ENCODE results near the gene OOEP.
A peak's percentile ranks its signal among the peaks of the same experiment; 100 is the strongest.

Gene OOEP

GRCh38 chr6:73364549-73364948, 5.1 kb downstream of the OOEP start:
- Histone ChIP-seq H3K36me3 (ENCODE audit: insufficient read depth, low read length) (no peaks in the 10 kb centered on the region), H3K4me1 (ENCODE audit: insufficient read depth, low read length) (peaks cover 8% of the 10 kb centered on the region), H3K4me3 (ENCODE audit: low read length) (no peak overlapping the region), H3K9me3 (ENCODE audit: insufficient read depth, low read depth, low read length) (0 out of 2 replicates have a peak, but pooled peaks cover 4% of the 10 kb centered on the region), H3K27ac (ENCODE audit: low read depth, low read length) (no peak overlapping the region), H3K9ac (ENCODE audit: low read depth, low read length) (no peak overlapping the region), H3K27me3 (ENCODE audit: insufficient read depth, low read length) (no peaks in the 10 kb centered on the region)
- WGBS: 95% methylated on average over 8 of the region's 9 CpGs

- H3K27me3 ChIP-seq (ENCODE audit: insufficient read depth, low read length): no peaks in the 10 kb centered on the region
- no peaks in the 10 kb centered on the region for H3K36me3 ChIP-seq (ENCODE audit: insufficient read depth, low read length)
- no peak overlapping the region for H3K4me3 ChIP-seq (ENCODE audit: low read length)
- 95% methylated on average over 14 of the region's 14 CpGs for WGBS
- no peak overlapping the region for H3K27ac ChIP-seq (ENCODE audit: low read depth, low read length)
- H3K4me1 ChIP-seq (ENCODE audit: insufficient read depth, low read length): peaks cover 8% of the 10 kb centered on the region
- 0 out of 2 replicates have a peak, but pooled peaks cover 4% of the 10 kb centered on the region for H3K9me3 ChIP-seq (ENCODE audit: insufficient read depth, low read depth, low read length)
- no peak overlapping the region for H3K9ac ChIP-seq (ENCODE audit: low read depth, low read length)
Observed at GRCh38 chr6:73364121-73364520, 5.6 kb downstream of the OOEP start.

- Histone ChIP-seq H3K4me3 (ENCODE audit: low read length) (no peak overlapping the region), H3K4me1 (ENCODE audit: insufficient read depth, low read length) (peaks cover 6% of the 10 kb centered on the region), H3K27me3 (ENCODE audit: insufficient read depth, low read length) (no peaks in the 10 kb centered on the region), H3K9ac (ENCODE audit: low read depth, low read length) (no peak overlapping the region), H3K9me3 (ENCODE audit: insufficient read depth, low read depth, low read length) (0 out of 2 replicates have a peak, but pooled peaks cover 4% of the 10 kb centered on the region), H3K36me3 (ENCODE audit: insufficient read depth, low read length) (no peaks in the 10 kb centered on the region), H3K27ac (ENCODE audit: low read depth, low read length) (no peak overlapping the region)
- 95% methylated on average over 23 of the region's 23 CpGs for WGBS
Observed at GRCh38 chr6:73363537-73363875, 6.2 kb downstream of the OOEP start.

- Histone ChIP-seq H3K4me3 (ENCODE audit: low read length) (no peak overlapping the region), H3K36me3 (ENCODE audit: insufficient read depth, low read length) (no peaks in the 10 kb centered on the region), H3K27me3 (ENCODE audit: insufficient read depth, low read length) (no peaks in the 10 kb centered on the region), H3K9ac (ENCODE audit: low read depth, low read length) (no peak overlapping the region), H3K4me1 (ENCODE audit: insufficient read depth, low read length) (peaks cover 2% of the 10 kb centered on the region), H3K9me3 (ENCODE audit: insufficient read depth, low read depth, low read length) (0 out of 2 replicates have a peak, but pooled peaks cover 4% of the 10 kb centered on the region), H3K27ac (ENCODE audit: low read depth, low read length) (no peak overlapping the region)
- 97% methylated on average over 31 of the region's 31 CpGs for WGBS
Observed at GRCh38 chr6:73362869-73363536, 6.7 kb downstream of the OOEP start.

- no peak within 1 kb of the TSS for H3K27ac ChIP-seq (ENCODE audit: low read depth, low read length)
- no peak within 1 kb of the TSS for H3K4me3 ChIP-seq (ENCODE audit: low read length)
- no peaks in the 10 kb centered on the region for H3K36me3 ChIP-seq (ENCODE audit: insufficient read depth, low read length)
- WGBS: 96% methylated on average over 23 of the region's 23 CpGs
- H3K9ac ChIP-seq (ENCODE audit: low read depth, low read length): no peak within 1 kb of the TSS
- 0 out of 2 replicates have a peak, but pooled peaks cover 4% of the 10 kb centered on the region for H3K9me3 ChIP-seq (ENCODE audit: insufficient read depth, low read depth, low read length)
- H3K4me1 ChIP-seq (ENCODE audit: insufficient read depth, low read length): no peaks in the 10 kb centered on the region
- H3K27me3 ChIP-seq (ENCODE audit: insufficient read depth, low read length): no peaks in the 10 kb centered on the region
Observed at GRCh38 chr6:73362358-73362757, 7.3 kb downstream of the OOEP start, which contains the start of gene KHDC3L. KHDC3L (plus strand) TSS chr6:73362658; CDS start chr6:73362730, 72 bp downstream.

- WGBS: 96% methylated on average over 59 of the region's 59 CpGs
- no peak within 1 kb of the TSS for H3K4me3 ChIP-seq (ENCODE audit: low read length)
- H3K9me3 ChIP-seq (ENCODE audit: insufficient read depth, low read depth, low read length): no peaks in the 10 kb centered on the region
- no peaks in the 10 kb centered on the region for H3K36me3 ChIP-seq (ENCODE audit: insufficient read depth, low read length)
- no peak within 1 kb of the TSS for H3K27ac ChIP-seq (ENCODE audit: low read depth, low read length)
- no peaks in the 10 kb centered on the region for H3K27me3 ChIP-seq (ENCODE audit: insufficient read depth, low read length)
- H3K4me1 ChIP-seq (ENCODE audit: insufficient read depth, low read length): peaks cover 22% of the 10 kb centered on the region; the same call in 1 of the 2 replicates
- no peak within 1 kb of the TSS for H3K9ac ChIP-seq (ENCODE audit: low read depth, low read length)
Observed at GRCh38 chr6:73353636-73354593, 15.8 kb downstream of the OOEP start, which contains the start of gene DPPA5. DPPA5 (minus strand) TSS chr6:73354276; CDS start chr6:73354225, 51 bp downstream.

- H3K4me1 ChIP-seq (ENCODE audit: insufficient read depth, low read length): peaks cover 26% of the 10 kb centered on the region
- H3K9me3 ChIP-seq (ENCODE audit: insufficient read depth, low read depth, low read length): no peaks in the 10 kb centered on the region
- no peaks in the 10 kb centered on the region for H3K27me3 ChIP-seq (ENCODE audit: insufficient read depth, low read length)
- H3K27ac ChIP-seq (ENCODE audit: low read depth, low read length): peak overlapping the region; percentile 98
- peak overlapping the region; percentile 37 for H3K4me3 ChIP-seq (ENCODE audit: low read length)
- no peaks in the 10 kb centered on the region for H3K36me3 ChIP-seq (ENCODE audit: insufficient read depth, low read length)
- peak overlapping the region; percentile 76 for H3K9ac ChIP-seq (ENCODE audit: low read depth, low read length)
- 23% methylated on average over 5 of the region's 6 CpGs for WGBS
Observed at GRCh38 chr6:73349311-73349710, 20.4 kb downstream of the OOEP start.

- no peaks in the 10 kb centered on the region for H3K27me3 ChIP-seq (ENCODE audit: insufficient read depth, low read length)
- peak overlapping the region; percentile 94; the same call in 1 of the 2 replicates for H3K27ac ChIP-seq (ENCODE audit: low read depth, low read length)
- peaks cover 26% of the 10 kb centered on the region for H3K4me1 ChIP-seq (ENCODE audit: insufficient read depth, low read length)
- H3K9me3 ChIP-seq (ENCODE audit: insufficient read depth, low read depth, low read length): no peaks in the 10 kb centered on the region
- 95% methylated on average over 33 of the region's 33 CpGs for WGBS
- no peaks in the 10 kb centered on the region for H3K36me3 ChIP-seq (ENCODE audit: insufficient read depth, low read length)
- H3K9ac ChIP-seq (ENCODE audit: low read depth, low read length): peak overlapping the region; percentile 4; the same call in 1 of the 2 replicates
- no peak overlapping the region for H3K4me3 ChIP-seq (ENCODE audit: low read length)
Observed at GRCh38 chr6:73348550-73349204, 21.0 kb downstream of the OOEP start.

- H3K36me3 ChIP-seq (ENCODE audit: insufficient read depth, low read length): no peaks in the 10 kb centered on the region
- H3K27me3 ChIP-seq (ENCODE audit: insufficient read depth, low read length): no peaks in the 10 kb centered on the region
- no peak overlapping the region for H3K9ac ChIP-seq (ENCODE audit: low read depth, low read length)
- no peak overlapping the region for H3K4me3 ChIP-seq (ENCODE audit: low read length)
- H3K27ac ChIP-seq (ENCODE audit: low read depth, low read length): no peak overlapping the region
- no peaks in the 10 kb centered on the region for H3K9me3 ChIP-seq (ENCODE audit: insufficient read depth, low read depth, low read length)
- H3K4me1 ChIP-seq (ENCODE audit: insufficient read depth, low read length): peaks cover 4% of the 10 kb centered on the region
Observed at GRCh38 chr6:73343164-73343563, 26.5 kb downstream of the OOEP start.

- Histone ChIP-seq H3K9me3 (ENCODE audit: insufficient read depth, low read depth, low read length) (no peaks in the 10 kb centered on the region), H3K27ac (ENCODE audit: low read depth, low read length) (no peak overlapping the region), H3K4me1 (ENCODE audit: insufficient read depth, low read length) (peaks cover 4% of the 10 kb centered on the region), H3K9ac (ENCODE audit: low read depth, low read length) (no peak overlapping the region), H3K36me3 (ENCODE audit: insufficient read depth, low read length) (no peaks in the 10 kb centered on the region), H3K27me3 (ENCODE audit: insufficient read depth, low read length) (no peaks in the 10 kb centered on the region), H3K4me3 (ENCODE audit: low read length) (no peak overlapping the region)
- 77% methylated on average over 1 of the region's 5 CpGs for WGBS
Observed at GRCh38 chr6:73342174-73342573, 27.5 kb downstream of the OOEP start.

Data from HUES64 (cell line).